ENCODE measurements around the gene TCHH. TPM values are rescaled to one million over a fixed set of nuclear protein-coding genes. Genes with fewer than 3 reads are reported as not detected.

TCHH gene
- total and polyA plus RNA-seq, 10 of the 15 experiments (the other 5 are each of a cell fraction or from before 2014, with no cell fraction given), result not detected

- DNase-seq (ENCODE audit: low read depth, low spot score), result no peak
- no peaks in the 10 kb centered on the region for H4K20me1 ChIP-seq (ENCODE audit: control insufficient read depth, insufficient read depth)
- ChIA-PET CTCF (interaction anchor here (1.2 kb wide), 1 partner anchor 18 kb away, joined by 3 read pairs; no protein-coding TSS in a partner anchor), RAD21 (ENCODE audit: unreplicated experiment) (no interaction called here), SMC1A (ENCODE audit: uncharacterized antibody, unreplicated experiment) (no interaction called here), POLR2A (interaction anchor here (1.2 kb wide), 1 partner anchor 18 kb away, joined by 3 read pairs; no protein-coding TSS in a partner anchor)
- no peaks in the 10 kb centered on the region for H3K9me3 ChIP-seq (replicated peaks; ENCODE audit: control insufficient read depth, insufficient read depth, low read length)
- TF ChIP-seq NBN (IDR thresholded peaks at IDR 0.05) (no peak), NFYA (IDR thresholded peaks at IDR 0.05; ENCODE audit: borderline replicate concordance, low read depth, low read length) (no peak), PAX8 (IDR thresholded peaks at IDR 0.05) (no peak)
- no peak overlapping the region for H3K9ac ChIP-seq (ENCODE audit: control insufficient read depth, insufficient read depth, low read length)
- no peak for FAIRE-seq
- H3K27me3 ChIP-seq (replicated peaks in 1 of 2; ENCODE audit: control insufficient read depth in 2 of 2, insufficient read depth in 2 of 2, low read length in 1 of 2), result no peaks in the 10 kb centered on the region; a peak in 2 of 4 replicates
- no peak for ATAC-seq
- BruUV-seq (replicated peaks), result no TSS peak
- intact Hi-C loops (cut with micrococcal nuclease; ENCODE audit: unreplicated experiment) (no loop called here), in situ Hi-C loops (cut with MboI) (no loop called here)
- H3K4me3 ChIP-seq, result no peak overlapping the region
- no peak overlapping the region for H2AFZ ChIP-seq (ENCODE audit: control insufficient read depth, low read depth, low read length)
- H3K79me2 ChIP-seq (ENCODE audit: control insufficient read depth, insufficient read depth, low read length), result no peaks in the 10 kb centered on the region
- H3K27ac ChIP-seq (ENCODE audit: control insufficient read depth, insufficient read depth), result no peak overlapping the region
- H3K4me1 ChIP-seq (ENCODE audit: control insufficient read depth, insufficient read depth, low read length), result no peaks in the 10 kb centered on the region
- no peak overlapping the region for H3K4me2 ChIP-seq (ENCODE audit: control insufficient read depth, insufficient read depth)
- no peaks in the 10 kb centered on the region for H3K36me3 ChIP-seq (ENCODE audit: control insufficient read depth in 2 of 2, insufficient read depth in 2 of 2, low read length in 1 of 2)
Observed at GRCh38 chr1:152137215-152137614, 22.0 kb upstream of the TCHH start.

- in situ Hi-C loops (cut with MboI), result no loop called here
- Histone ChIP-seq H2AFZ (ENCODE audit: control insufficient read depth, low read depth, low read length) (no peak overlapping the region), H3K4me1 (ENCODE audit: control insufficient read depth, insufficient read depth, low read length) (no peaks in the 10 kb centered on the region), H3K4me3 (no peak overlapping the region), H3K9me3 (replicated peaks; ENCODE audit: control insufficient read depth, insufficient read depth, low read length) (no peaks in the 10 kb centered on the region), H3K4me2 (ENCODE audit: control insufficient read depth, insufficient read depth) (no peak overlapping the region), H3K27me3 (replicated peaks in 1 of 2; ENCODE audit: control insufficient read depth in 2 of 2, insufficient read depth in 2 of 2, low read length in 1 of 2) (peaks cover 0 to 5% of the 10 kb centered on the region in 2 experiments; a peak in 3 of 4 replicates), H3K36me3 (ENCODE audit: control insufficient read depth in 2 of 2, insufficient read depth in 2 of 2, low read length in 1 of 2) (no peaks in the 10 kb centered on the region), H3K9ac (ENCODE audit: control insufficient read depth, insufficient read depth, low read length) (no peak overlapping the region), H3K27ac (ENCODE audit: control insufficient read depth, insufficient read depth) (no peak overlapping the region), H3K79me2 (ENCODE audit: control insufficient read depth, insufficient read depth, low read length) (no peaks in the 10 kb centered on the region), H4K20me1 (ENCODE audit: control insufficient read depth, insufficient read depth) (no peaks in the 10 kb centered on the region)
- ChIA-PET CTCF (no interaction called here), RAD21 (ENCODE audit: unreplicated experiment) (no interaction called here), SMC1A (ENCODE audit: uncharacterized antibody, unreplicated experiment) (no interaction called here), POLR2A (interaction anchor here (0.6 kb wide), 1 partner anchor 400 kb away, joined by 3 read pairs; no protein-coding TSS in a partner anchor)
- DNase-seq (ENCODE audit: low read depth, low spot score), result no peak
- ATAC-seq, result no peak
- intact Hi-C loops (cut with micrococcal nuclease; ENCODE audit: unreplicated experiment), result no loop called here
- BruUV-seq (replicated peaks), result no TSS peak
- TF ChIP-seq NR2C1 (IDR thresholded peaks at IDR 0.05) (no peak), ZBTB4 (CRISPR knock-in tag; IDR thresholded peaks at IDR 0.05) (no peak), PAX8 (IDR thresholded peaks at IDR 0.05) (no peak), EZH2 (IDR thresholded peaks at IDR 0.05; ENCODE audit: borderline replicate concordance, control insufficient read depth, low read depth, low read length) (no peak), ZNF24 (IDR thresholded peaks at IDR 0.05) (no peak), FOXM1 (IDR thresholded peaks at IDR 0.05; ENCODE audit: low read depth, low read length) (no peak)
- no peak for FAIRE-seq
Observed at GRCh38 chr1:152130186-152130585, 14.9 kb upstream of the TCHH start.
